IMR-90 (cell line): ENCODE measurements around the gene USH2A.

ENCODE experiments used
- BHLHE40 ChIP-seq: fragments of 150-350 bp; IDR thresholded peaks from 2 replicates; pipeline ENCODE4 v1.6.1; 2016; ENCODE audit warnings: mild to moderate bottlenecking, low read depth, low read length
- MAZ ChIP-seq: IDR thresholded peaks from 2 replicates; pipeline ENCODE4 v1.6.1; 2012; ENCODE audit warnings: low read depth, mild to moderate bottlenecking, low read length, improper control_type of control experiment, moderate library complexity, borderline replicate concordance
- NFE2L2 ChIP-seq: fragments of 150-350 bp; IDR thresholded peaks from 2 replicates; pipeline ENCODE4 v1.6.1; 2016; ENCODE audit warnings: low read depth, mild to moderate bottlenecking, low read length
- POLR2A ChIP-seq: IDR thresholded peaks from 2 replicates; pipeline ENCODE4 v1.6.1; 2012; ENCODE audit warnings: mild to moderate bottlenecking, low read depth, low read length
- RAD21 ChIP-seq: IDR thresholded peaks from 2 replicates; pipeline ENCODE4 v1.6.1; 2012; ENCODE audit warnings: low read length, improper control_type of control experiment
- RCOR1 ChIP-seq: IDR thresholded peaks from 2 replicates; pipeline ENCODE4 v1.6.1; 2012; ENCODE audit warnings: mild to moderate bottlenecking, low read length, improper control_type of control experiment; ENCODE audit not compliant: insufficient replicate concordance
- RFX5 ChIP-seq: IDR thresholded peaks from 2 replicates; pipeline ENCODE4 v1.8.0; 2012; ENCODE audit warnings: low read depth, mild to moderate bottlenecking, low read length, moderate library complexity
- SMC3 ChIP-seq: fragments of 150-350 bp; IDR thresholded peaks from 2 replicates; pipeline ENCODE4 v1.6.1; 2016; ENCODE audit warnings: low read depth, mild to moderate bottlenecking, antibody characterized with exemption, low read length, moderate library complexity
- TF ChIP-seq, protein P1 (sequence below): conservative IDR thresholded peaks from 2 replicates; pipeline ENCODE4 v1.5.1; 2012; ENCODE audit warnings: mild to moderate bottlenecking, low read depth, low read length, improper control_type of control experiment

DNA sequence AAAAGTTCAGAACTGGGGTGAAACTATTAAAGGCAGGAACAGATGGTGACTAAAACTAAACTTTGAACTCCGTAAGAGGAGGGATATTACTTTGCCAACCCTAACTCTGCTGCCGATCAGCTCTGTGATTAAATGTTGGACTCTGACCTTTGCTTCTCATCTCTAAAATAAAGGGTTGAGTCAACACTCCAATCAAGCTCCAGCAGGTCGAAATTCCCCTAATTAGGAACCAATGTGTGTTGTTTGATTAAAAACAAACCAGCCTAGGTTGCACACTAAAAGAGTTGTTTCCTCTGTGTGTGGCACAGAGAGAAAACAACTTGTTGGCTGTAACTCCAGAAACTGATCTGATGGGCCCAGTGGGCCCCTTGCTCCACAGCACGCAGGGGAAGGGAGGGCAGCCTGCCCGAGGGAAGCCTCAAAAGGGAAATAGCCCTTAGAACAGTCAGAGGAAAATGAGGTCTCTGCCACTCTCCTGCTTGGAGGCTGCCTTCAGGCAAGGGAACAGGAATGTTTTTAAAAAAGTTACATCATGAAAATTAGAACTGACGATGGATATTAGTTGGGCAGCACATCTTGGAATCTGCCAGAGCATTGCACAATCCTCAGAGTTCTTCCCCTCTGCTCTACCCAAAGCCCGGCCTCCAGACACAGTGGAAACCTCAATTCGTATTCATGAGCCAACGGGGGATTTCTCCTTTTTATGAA, 786.8 kb downstream of the USH2A start:
- TF ChIP-seq RCOR1 (no peak), POLR2A (no peak), RAD21 (no peak), NFE2L2 (no peak), BHLHE40 (no peak), SMC3 (no peak), RFX5 (no peak), MAZ (no peak)
- TF ChIP-seq, protein P1, sequence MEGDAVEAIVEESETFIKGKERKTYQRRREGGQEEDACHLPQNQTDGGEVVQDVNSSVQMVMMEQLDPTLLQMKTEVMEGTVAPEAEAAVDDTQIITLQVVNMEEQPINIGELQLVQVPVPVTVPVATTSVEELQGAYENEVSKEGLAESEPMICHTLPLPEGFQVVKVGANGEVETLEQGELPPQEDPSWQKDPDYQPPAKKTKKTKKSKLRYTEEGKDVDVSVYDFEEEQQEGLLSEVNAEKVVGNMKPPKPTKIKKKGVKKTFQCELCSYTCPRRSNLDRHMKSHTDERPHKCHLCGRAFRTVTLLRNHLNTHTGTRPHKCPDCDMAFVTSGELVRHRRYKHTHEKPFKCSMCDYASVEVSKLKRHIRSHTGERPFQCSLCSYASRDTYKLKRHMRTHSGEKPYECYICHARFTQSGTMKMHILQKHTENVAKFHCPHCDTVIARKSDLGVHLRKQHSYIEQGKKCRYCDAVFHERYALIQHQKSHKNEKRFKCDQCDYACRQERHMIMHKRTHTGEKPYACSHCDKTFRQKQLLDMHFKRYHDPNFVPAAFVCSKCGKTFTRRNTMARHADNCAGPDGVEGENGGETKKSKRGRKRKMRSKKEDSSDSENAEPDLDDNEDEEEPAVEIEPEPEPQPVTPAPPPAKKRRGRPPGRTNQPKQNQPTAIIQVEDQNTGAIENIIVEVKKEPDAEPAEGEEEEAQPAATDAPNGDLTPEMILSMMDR: no peak
